IPS-18a (cell line): Measurements from ENCODE around the gene C2orf49.
A peak's percentile ranks its signal among the peaks of the same experiment; 100 is the strongest.

ENCODE experiments used
- H3K27ac ChIP-seq: one replicate; pipeline ENCODE4 v1.5.1; 2013; ENCODE audit warnings: low read length
- H3K27me3 ChIP-seq: one replicate; pipeline ENCODE4 v1.6.1; 2013; ENCODE audit warnings: mild to moderate bottlenecking, low read length; ENCODE audit not compliant: control insufficient read depth, insufficient read depth
- H3K36me3 ChIP-seq: one replicate; pipeline ENCODE4 v1.6.1; 2013; ENCODE audit warnings: low read depth, low read length; ENCODE audit not compliant: control insufficient read depth
- H3K4me1 ChIP-seq: one replicate; pipeline ENCODE4 v1.6.1; 2013; ENCODE audit warnings: low read depth, low read length; ENCODE audit not compliant: control insufficient read depth
- H3K4me3 ChIP-seq: one replicate; pipeline ENCODE4 v1.5.1; 2013; ENCODE audit warnings: low read length
- H3K9ac ChIP-seq: one replicate; pipeline ENCODE4 v1.6.1; 2013; ENCODE audit warnings: mild to moderate bottlenecking, low read length, moderate library complexity
- H3K9me3 ChIP-seq: one replicate; pipeline ENCODE4 v1.6.1; 2013; ENCODE audit warnings: low read depth, low read length; ENCODE audit not compliant: control insufficient read depth

C2orf49 gene

DNA sequence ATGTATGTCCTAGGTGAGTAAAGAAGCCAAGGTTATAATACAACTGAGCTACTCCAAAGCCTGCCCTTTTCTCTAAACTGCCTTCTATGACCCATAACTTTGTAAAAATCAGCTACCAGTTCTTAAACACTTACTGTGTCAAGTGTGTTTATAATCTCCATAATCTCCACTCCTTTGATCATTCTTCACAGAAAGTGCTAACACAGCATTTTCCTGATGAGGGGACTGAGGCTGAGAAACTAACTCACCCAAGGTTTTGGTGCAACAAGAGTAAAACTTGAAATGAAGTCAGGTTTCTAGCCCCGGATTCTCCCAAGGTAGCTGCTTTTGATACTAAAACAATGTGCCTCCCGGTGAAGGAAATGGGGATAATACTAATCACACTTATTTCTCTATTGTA lies 1.9 kb upstream of the C2orf49 start:
- Histone ChIP-seq H3K4me3 (no peak overlapping the region), H3K4me1 (peaks cover 3% of the 10 kb centered on the region), H3K36me3 (peaks cover 18% of the 10 kb centered on the region), H3K9me3 (no peaks in the 10 kb centered on the region), H3K27me3 (no peaks in the 10 kb centered on the region), H3K27ac (no peak overlapping the region), H3K9ac (no peak overlapping the region)

- H3K9me3 ChIP-seq = no peaks in the 10 kb centered on the region
- H3K27ac ChIP-seq = peak overlapping the region; percentile 92
- no peaks in the 10 kb centered on the region for H3K27me3 ChIP-seq
- H3K36me3 ChIP-seq = peaks cover 31% of the 10 kb centered on the region
- peak overlapping the region; percentile 98 for H3K4me3 ChIP-seq
- H3K9ac ChIP-seq = peak overlapping the region; percentile 91
- H3K4me1 ChIP-seq = no peaks in the 10 kb centered on the region
Measured at GRCh38 chr2:105336786-105337121, 586 bp upstream of the C2orf49 start.

- Histone ChIP-seq H3K36me3 (peaks cover 43% of the 10 kb centered on the region), H3K9ac (peak overlapping the region; percentile 86), H3K9me3 (no peaks in the 10 kb centered on the region), H3K4me1 (no peaks in the 10 kb centered on the region), H3K27me3 (no peaks in the 10 kb centered on the region), H3K27ac (peak overlapping the region; percentile 69), H3K4me3 (peak overlapping the region; percentile 98)
Measured at GRCh38 chr2:105338020-105338385, 663 bp downstream of the C2orf49 start.

DNA sequence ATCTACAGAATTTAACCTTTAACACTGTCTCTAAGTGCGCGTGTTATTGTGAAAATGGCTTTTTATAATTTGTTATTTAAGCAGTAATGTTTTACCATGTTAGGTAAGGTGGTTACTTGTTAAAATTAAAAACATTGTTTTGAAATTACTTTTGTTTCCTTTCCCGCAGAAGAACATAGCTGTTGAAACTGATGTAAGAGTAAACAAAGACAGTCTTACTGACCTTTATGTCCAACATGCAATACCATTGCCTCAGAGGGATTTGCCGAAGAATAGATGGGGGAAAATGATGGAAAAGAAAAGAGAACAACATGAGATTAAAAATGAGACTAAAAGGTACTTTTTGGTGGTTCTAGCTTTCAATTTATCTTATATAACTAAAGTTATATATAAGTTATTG lies 2.1 kb downstream of the C2orf49 start:
- Histone ChIP-seq H3K9me3 (no peaks in the 10 kb centered on the region), H3K36me3 (peaks cover 51% of the 10 kb centered on the region), H3K27ac (no peak overlapping the region), H3K4me3 (no peak overlapping the region), H3K27me3 (no peaks in the 10 kb centered on the region), H3K4me1 (no peaks in the 10 kb centered on the region), H3K9ac (no peak overlapping the region)

DNA sequence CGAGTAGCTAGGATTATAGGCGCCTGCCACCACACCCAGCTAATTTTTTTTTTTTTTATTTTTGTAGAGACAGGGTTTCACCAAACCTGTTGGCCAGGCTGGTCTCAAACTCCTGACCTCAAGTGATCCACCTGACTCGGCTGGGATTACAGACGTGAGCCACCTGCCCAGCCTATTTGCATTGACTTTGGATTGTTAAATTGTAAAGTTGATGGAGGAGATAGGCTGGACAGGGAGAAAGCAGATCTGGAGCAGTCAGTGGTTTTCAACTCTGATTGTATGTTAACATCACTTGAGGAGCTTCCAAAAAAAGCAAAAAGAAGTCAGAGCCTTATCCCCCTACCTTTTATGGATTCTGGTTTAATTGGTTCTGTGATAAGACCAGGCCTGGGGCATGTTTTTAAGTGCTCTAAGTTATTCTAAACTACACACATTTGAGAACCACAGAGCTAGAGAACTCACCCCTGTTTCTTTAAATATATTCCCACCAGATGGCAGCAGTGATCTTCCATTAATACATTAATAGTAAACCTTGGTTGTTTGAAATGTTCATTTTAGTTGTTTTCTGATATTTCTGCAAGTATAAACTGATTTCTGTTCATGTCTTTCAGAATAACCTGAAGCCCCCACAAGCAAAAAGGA lies 7.5 kb downstream of the C2orf49 start:
- peaks cover 89% of the 10 kb centered on the region for H3K36me3 ChIP-seq
- no peaks in the 10 kb centered on the region for H3K9me3 ChIP-seq
- H3K9ac ChIP-seq = no peak overlapping the region
- no peaks in the 10 kb centered on the region for H3K4me1 ChIP-seq
- no peaks in the 10 kb centered on the region for H3K27me3 ChIP-seq
- no peak overlapping the region for H3K27ac ChIP-seq
- H3K4me3 ChIP-seq = no peak overlapping the region

DNA sequence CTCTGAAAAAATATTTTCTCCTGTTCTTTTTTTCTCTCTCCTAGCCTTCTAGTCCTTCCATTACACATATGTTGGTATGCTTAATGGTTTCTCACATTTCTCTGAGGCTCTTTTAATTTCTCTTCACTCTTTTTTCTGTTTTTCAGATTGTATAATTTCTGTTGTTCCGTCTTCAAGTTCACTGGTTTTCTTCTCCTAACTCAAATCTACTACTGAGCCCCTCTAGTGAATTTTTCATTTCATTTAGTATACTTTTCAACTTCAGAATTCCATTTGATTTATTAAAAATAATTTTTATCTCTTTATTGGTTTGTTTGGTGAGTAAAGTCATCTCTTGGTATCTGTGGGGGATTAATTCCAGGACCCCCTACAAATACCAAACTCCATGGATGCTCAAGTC lies 19.8 kb downstream of the C2orf49 start:
- no peaks in the 10 kb centered on the region for H3K27me3 ChIP-seq
- peaks cover 27% of the 10 kb centered on the region for H3K36me3 ChIP-seq
- no peak overlapping the region for H3K9ac ChIP-seq
- no peak overlapping the region for H3K27ac ChIP-seq
- no peak overlapping the region for H3K4me3 ChIP-seq
- no peaks in the 10 kb centered on the region for H3K4me1 ChIP-seq
- no peaks in the 10 kb centered on the region for H3K9me3 ChIP-seq

DNA sequence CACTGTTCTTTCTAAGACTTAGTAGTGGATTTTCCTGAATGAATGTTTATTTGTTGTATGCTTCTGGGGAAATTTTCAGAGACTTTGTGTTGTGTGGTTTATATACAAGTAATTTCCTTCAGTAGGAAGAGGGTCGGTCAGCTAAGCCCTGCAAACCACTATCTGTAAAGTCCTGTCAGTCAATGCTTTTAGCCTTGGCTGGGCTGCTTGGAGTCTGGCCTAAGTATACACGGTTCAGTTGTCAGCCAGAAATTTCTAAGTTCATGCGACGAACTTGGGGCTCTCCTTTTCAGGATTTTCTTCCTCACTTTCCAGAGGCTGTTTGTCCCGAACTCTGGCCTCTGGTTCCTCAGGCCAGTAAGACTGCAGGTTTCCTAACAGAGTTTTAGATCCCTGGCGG lies 21.3 kb downstream of the C2orf49 start:
- Histone ChIP-seq H3K27me3 (no peaks in the 10 kb centered on the region), H3K9ac (no peak overlapping the region), H3K27ac (no peak overlapping the region), H3K4me1 (no peaks in the 10 kb centered on the region), H3K36me3 (peaks cover 32% of the 10 kb centered on the region), H3K4me3 (no peak overlapping the region), H3K9me3 (no peaks in the 10 kb centered on the region)

DNA sequence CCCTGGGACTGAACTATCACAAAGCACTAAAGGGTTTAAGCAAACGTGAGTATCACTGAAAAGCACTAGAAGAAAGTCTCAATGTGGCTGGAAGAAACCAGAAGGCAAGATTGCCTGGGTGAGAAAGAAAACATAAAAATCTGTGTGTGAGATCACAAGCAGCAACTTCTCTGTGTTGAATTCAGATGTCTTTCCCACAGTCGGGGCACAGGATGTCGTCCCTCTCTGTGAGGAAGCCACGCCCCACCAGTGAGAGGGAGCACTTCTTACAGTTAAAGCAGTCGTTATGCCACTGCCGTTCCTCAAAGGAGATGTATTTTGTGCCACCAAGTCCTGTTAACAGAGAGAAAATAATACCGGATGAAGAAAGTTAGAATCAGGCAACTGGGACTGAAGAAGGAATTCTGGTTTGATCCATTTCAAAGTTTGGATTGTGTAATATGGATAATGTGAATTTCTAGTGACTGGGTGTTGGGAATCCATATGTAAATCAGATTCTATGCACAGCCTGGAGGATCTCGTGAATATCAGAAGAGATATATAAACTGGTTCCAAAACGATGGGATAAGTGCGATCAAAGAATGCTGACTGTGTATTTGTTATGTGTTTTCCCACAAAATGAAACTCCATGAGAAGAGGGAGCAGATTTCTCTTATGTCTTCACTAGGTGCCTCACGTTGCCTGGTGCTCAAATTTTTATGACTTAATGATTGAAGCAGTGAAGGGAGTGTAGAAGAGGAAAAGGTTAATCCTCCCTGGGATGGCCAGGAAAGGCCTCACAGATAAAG lies 24.0 kb downstream of the C2orf49 start:
- Histone ChIP-seq H3K9me3 (no peaks in the 10 kb centered on the region), H3K27me3 (no peaks in the 10 kb centered on the region), H3K9ac (no peak overlapping the region), H3K27ac (no peak overlapping the region), H3K4me3 (no peak overlapping the region), H3K4me1 (no peaks in the 10 kb centered on the region), H3K36me3 (peaks cover 38% of the 10 kb centered on the region)

GRCh38 chr2:105362862-105363591 lies 25.7 kb downstream of the C2orf49 start:
- no peaks in the 10 kb centered on the region for H3K27me3 ChIP-seq
- H3K36me3 ChIP-seq = peaks cover 41% of the 10 kb centered on the region
- H3K4me3 ChIP-seq = no peak overlapping the region
- no peak overlapping the region for H3K27ac ChIP-seq
- H3K9me3 ChIP-seq = no peaks in the 10 kb centered on the region
- H3K4me1 ChIP-seq = no peaks in the 10 kb centered on the region
- H3K9ac ChIP-seq = no peak overlapping the region

DNA sequence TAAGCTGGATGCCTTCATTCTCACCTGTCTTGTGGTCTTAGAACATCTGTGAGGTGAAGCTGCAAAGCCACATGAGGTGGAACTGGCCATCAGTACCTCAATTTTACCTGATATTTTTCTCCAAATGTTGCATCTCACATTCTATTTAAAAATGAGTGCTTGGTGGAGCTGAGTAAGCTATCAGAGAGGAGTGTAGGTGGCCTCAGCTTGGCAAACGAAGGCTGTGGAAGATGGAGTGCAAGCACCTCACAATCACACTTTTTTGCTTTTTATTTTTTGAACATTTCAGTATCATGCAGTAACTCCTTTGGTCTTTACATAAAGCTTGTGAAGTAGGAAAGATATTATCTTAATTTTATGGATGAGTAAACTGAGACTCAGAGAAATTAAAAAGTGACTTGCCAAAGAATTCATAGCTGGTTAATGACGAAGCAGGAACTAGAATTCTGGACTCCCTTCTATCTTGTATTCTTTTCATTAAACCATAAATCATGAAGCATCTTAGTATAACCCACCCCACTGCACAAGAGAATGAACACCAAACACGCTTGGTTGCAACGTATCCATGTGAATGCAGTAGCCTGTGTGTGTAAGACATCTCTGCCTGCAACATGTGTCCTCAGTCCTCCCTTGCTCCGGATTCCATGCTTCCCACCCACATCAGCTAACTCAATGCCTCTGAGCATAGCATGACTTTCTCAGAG lies 27.2 kb downstream of the C2orf49 start:
- no peak overlapping the region for H3K27ac ChIP-seq
- H3K9me3 ChIP-seq = no peaks in the 10 kb centered on the region
- H3K27me3 ChIP-seq = no peaks in the 10 kb centered on the region
- H3K4me1 ChIP-seq = no peaks in the 10 kb centered on the region
- no peak overlapping the region for H3K9ac ChIP-seq
- peaks cover 39% of the 10 kb centered on the region for H3K36me3 ChIP-seq
- H3K4me3 ChIP-seq = no peak overlapping the region

GRCh38 chr2:105365206-105365605 lies 27.9 kb downstream of the C2orf49 start:
- H3K9ac ChIP-seq = no peak overlapping the region
- no peak overlapping the region for H3K27ac ChIP-seq
- H3K36me3 ChIP-seq = peaks cover 36% of the 10 kb centered on the region

More at GRCh38 chr2:105365206-105365605, 27.9 kb downstream of the C2orf49 start:
- Histone ChIP-seq H3K9me3 (no peaks in the 10 kb centered on the region), H3K4me1 (no peaks in the 10 kb centered on the region), H3K4me3 (no peak overlapping the region), H3K27me3 (no peaks in the 10 kb centered on the region)
